Right forelimb (tissue), 1 donor: ENCODE data around the gene EMX2.
"Not testable (repeated sequence)": the region's sequence is repeated elsewhere in the genome, so short reads cannot be mapped to it uniquely, and the experiment has no call there.

Source experiments
- DNase-seq: peaks from one replicate; pipeline ENCODE4 v3.0.0-alpha.2; 2018

EMX2 gene

GRCh38 chr10:117562896-117563737 is 20.6 kb downstream of the EMX2 start:
- no peak for DNase-seq

- DNase-seq: no peak
Measured at GRCh38 chr10:117563780-117564179, 21.2 kb downstream of the EMX2 start.

GRCh38 chr10:117565068-117565467 is 22.5 kb downstream of the EMX2 start:
- DNase-seq: no peak

GRCh38 chr10:117568334-117568733 is 25.8 kb downstream of the EMX2 start:
- peak; percentile 53 for DNase-seq

GRCh38 chr10:117569610-117570390 is 27.3 kb downstream of the EMX2 start:
- DNase-seq: no peak

GRCh38 chr10:117570880-117571279 is 28.3 kb downstream of the EMX2 start:
- DNase-seq: no peak

- DNase-seq: no peak
Measured at GRCh38 chr10:117574498-117575146, 32.1 kb downstream of the EMX2 start.

- DNase-seq: no peak
Measured at GRCh38 chr10:117578490-117578889, 35.9 kb downstream of the EMX2 start.

GRCh38 chr10:117578999-117579590 is 36.5 kb downstream of the EMX2 start:
- no peak for DNase-seq

GRCh38 chr10:117581961-117582360 is 39.4 kb downstream of the EMX2 start:
- no peak for DNase-seq

- not testable (repeated sequence) for DNase-seq
Measured at GRCh38 chr10:117584831-117585230, 42.3 kb downstream of the EMX2 start.

- no peak for DNase-seq
Measured at GRCh38 chr10:117587036-117587435, 44.5 kb downstream of the EMX2 start.

GRCh38 chr10:117590101-117590875 is 47.7 kb downstream of the EMX2 start:
- DNase-seq: no peak

- DNase-seq: no peak
Measured at GRCh38 chr10:117591043-117591442, 48.5 kb downstream of the EMX2 start.

- no peak for DNase-seq
Measured at GRCh38 chr10:117594722-117595121, 52.2 kb downstream of the EMX2 start.

- no peak for DNase-seq
Measured at GRCh38 chr10:117596706-117597105, 54.2 kb downstream of the EMX2 start.

- DNase-seq: no peak
Measured at GRCh38 chr10:117597216-117597615, 54.7 kb downstream of the EMX2 start.
